Measurements from ENCODE around the gene IL17RD. TPM values are rescaled to one million over a fixed set of nuclear protein-coding genes. Genes with fewer than 3 reads are reported as not detected.

The IL17RD gene
- total RNA-seq, 1 donor from 2014 or later = 30.4 TPM

GRCh38 chr3:57165641-57166040 lies 488 bp upstream of the IL17RD start:
- Mint-ChIP-seq H3K27me3 (peaks cover 35% of the 10 kb centered on the region), H3K4me1 (ENCODE audit: low read depth) (peaks cover 18% of the 10 kb centered on the region), H3K9me3 (ENCODE audit: low read depth) (no peaks in the 10 kb centered on the region), H3K36me3 (ENCODE audit: insufficient read depth) (no peaks in the 10 kb centered on the region), H3K27ac (no peak overlapping the region), H3K4me3 (ENCODE audit: low read depth) (peak overlapping the region; percentile 68)
- TF ChIP-seq, protein P1, sequence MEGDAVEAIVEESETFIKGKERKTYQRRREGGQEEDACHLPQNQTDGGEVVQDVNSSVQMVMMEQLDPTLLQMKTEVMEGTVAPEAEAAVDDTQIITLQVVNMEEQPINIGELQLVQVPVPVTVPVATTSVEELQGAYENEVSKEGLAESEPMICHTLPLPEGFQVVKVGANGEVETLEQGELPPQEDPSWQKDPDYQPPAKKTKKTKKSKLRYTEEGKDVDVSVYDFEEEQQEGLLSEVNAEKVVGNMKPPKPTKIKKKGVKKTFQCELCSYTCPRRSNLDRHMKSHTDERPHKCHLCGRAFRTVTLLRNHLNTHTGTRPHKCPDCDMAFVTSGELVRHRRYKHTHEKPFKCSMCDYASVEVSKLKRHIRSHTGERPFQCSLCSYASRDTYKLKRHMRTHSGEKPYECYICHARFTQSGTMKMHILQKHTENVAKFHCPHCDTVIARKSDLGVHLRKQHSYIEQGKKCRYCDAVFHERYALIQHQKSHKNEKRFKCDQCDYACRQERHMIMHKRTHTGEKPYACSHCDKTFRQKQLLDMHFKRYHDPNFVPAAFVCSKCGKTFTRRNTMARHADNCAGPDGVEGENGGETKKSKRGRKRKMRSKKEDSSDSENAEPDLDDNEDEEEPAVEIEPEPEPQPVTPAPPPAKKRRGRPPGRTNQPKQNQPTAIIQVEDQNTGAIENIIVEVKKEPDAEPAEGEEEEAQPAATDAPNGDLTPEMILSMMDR (IDR thresholded peaks at IDR 0.05; ENCODE audit: unreplicated experiment) = no peak
- no peak for DNase-seq (ENCODE audit: low spot score, unreplicated experiment)

DNA sequence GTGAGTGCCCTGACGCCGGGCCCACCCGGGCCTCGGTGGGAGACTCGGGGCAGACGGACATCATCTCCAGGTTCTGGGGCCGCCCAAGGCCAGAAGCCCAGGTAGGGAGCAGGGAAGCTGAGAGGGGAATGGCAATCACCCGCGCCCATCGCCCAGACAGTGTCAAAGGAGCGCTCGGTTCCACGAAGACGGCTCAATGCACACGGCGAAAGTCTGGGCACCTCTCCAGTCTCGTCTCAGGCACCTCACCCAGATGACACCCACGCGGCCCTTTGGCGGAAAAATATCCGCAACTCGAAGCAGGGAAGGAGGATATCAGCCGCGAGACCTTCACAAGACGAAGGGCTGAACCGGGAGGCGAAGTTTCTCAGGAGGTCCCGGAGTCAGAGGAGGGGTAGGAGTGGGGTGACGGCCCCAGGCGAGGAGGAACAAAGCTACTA lies 916 bp downstream of the IL17RD start:
- peak overlapping the region; percentile 91 for H3K27ac Mint-ChIP-seq
- H3K36me3 Mint-ChIP-seq (ENCODE audit: insufficient read depth) = no peaks in the 10 kb centered on the region
- H3K4me3 Mint-ChIP-seq (ENCODE audit: low read depth) = peak overlapping the region; percentile 85
- no peaks in the 10 kb centered on the region for H3K9me3 Mint-ChIP-seq (ENCODE audit: low read depth)
- peaks cover 33% of the 10 kb centered on the region for H3K27me3 Mint-ChIP-seq
- H3K4me1 Mint-ChIP-seq (ENCODE audit: low read depth) = peaks cover 19% of the 10 kb centered on the region
- no peak for DNase-seq (ENCODE audit: low spot score, unreplicated experiment)
- TF ChIP-seq, protein P1 (IDR thresholded peaks at IDR 0.05; ENCODE audit: unreplicated experiment) = no peak

GRCh38 chr3:57163751-57164150 lies 1.4 kb downstream of the IL17RD start:
- DNase-seq (ENCODE audit: low spot score, unreplicated experiment) = no peak
- Mint-ChIP-seq H3K9me3 (ENCODE audit: low read depth) (no peaks in the 10 kb centered on the region), H3K27ac (no peak overlapping the region), H3K4me3 (ENCODE audit: low read depth) (peak overlapping the region; percentile 85), H3K27me3 (peaks cover 29% of the 10 kb centered on the region), H3K4me1 (ENCODE audit: low read depth) (peaks cover 24% of the 10 kb centered on the region), H3K36me3 (ENCODE audit: insufficient read depth) (no peaks in the 10 kb centered on the region)
- TF ChIP-seq, protein P1 (IDR thresholded peaks at IDR 0.05; ENCODE audit: unreplicated experiment) = no peak

GRCh38 chr3:57161915-57162314 lies 3.2 kb downstream of the IL17RD start:
- TF ChIP-seq, protein P1 (IDR thresholded peaks at IDR 0.05; ENCODE audit: unreplicated experiment) = no peak
- peaks cover 14% of the 10 kb centered on the region for H3K27me3 Mint-ChIP-seq
- H3K36me3 Mint-ChIP-seq (ENCODE audit: insufficient read depth) = no peaks in the 10 kb centered on the region
- H3K9me3 Mint-ChIP-seq (ENCODE audit: low read depth) = no peaks in the 10 kb centered on the region
- no peak for DNase-seq (ENCODE audit: low spot score, unreplicated experiment)
- H3K4me1 Mint-ChIP-seq (ENCODE audit: low read depth) = peaks cover 34% of the 10 kb centered on the region
- no peak overlapping the region for H3K4me3 Mint-ChIP-seq (ENCODE audit: low read depth)
- no peak overlapping the region for H3K27ac Mint-ChIP-seq

- H3K27me3 Mint-ChIP-seq = peaks cover 11% of the 10 kb centered on the region
- no peaks in the 10 kb centered on the region for H3K9me3 Mint-ChIP-seq (ENCODE audit: low read depth)
- TF ChIP-seq, protein P1 (IDR thresholded peaks at IDR 0.05; ENCODE audit: unreplicated experiment) = no peak
- DNase-seq (ENCODE audit: low spot score, unreplicated experiment) = no peak
- H3K36me3 Mint-ChIP-seq (ENCODE audit: insufficient read depth) = no peaks in the 10 kb centered on the region
- H3K4me1 Mint-ChIP-seq (ENCODE audit: low read depth) = peaks cover 40% of the 10 kb centered on the region
- H3K27ac Mint-ChIP-seq = no peak overlapping the region
- H3K4me3 Mint-ChIP-seq (ENCODE audit: low read depth) = no peak overlapping the region
These were observed 4.2 kb downstream of the IL17RD start for GRCh38 chr3:57160765-57161538.
